Mucosa of descending colon (tissue), 3 donors: ENCODE measurements around the gene TSEN2. TPM values are rescaled to one million over a fixed set of nuclear protein-coding genes. Genes with fewer than 3 reads are reported as not detected.

Source experiments
- ATAC-seq: fragments of 200-7000 bp; cut with Tn5 transposase; one replicate; pipeline ENCODE4 v1.9.1; 2020; ENCODE audit warnings: mild to moderate bottlenecking, moderate library complexity
- DNase-seq, 3 donors: peaks; one replicate each; pipeline ENCODE4 v3.0.0-alpha.2; 2020
- H3K36me3 ChIP-seq: fragments of 200-600 bp; one replicate; pipeline ENCODE4 v1.8.0; 2021; ENCODE audit warnings: low read depth, mild to moderate bottlenecking
- H3K4me1 ChIP-seq: fragments of 200-600 bp; one replicate; pipeline ENCODE4 v1.8.0; 2021; ENCODE audit warnings: low read depth, mild to moderate bottlenecking
- H3K4me3 ChIP-seq: fragments of 200-600 bp; one replicate; pipeline ENCODE4 v1.8.0; 2021; ENCODE audit warnings: mild to moderate bottlenecking
- H3K9me3 ChIP-seq: fragments of 200-600 bp; one replicate; pipeline ENCODE4 v1.8.0; 2021; ENCODE audit warnings: mild to moderate bottlenecking
- intact Hi-C, 2 donors: fragments of 100-400 bp; cut with DNase I in 1 of 2; cut with micrococcal nuclease in 1 of 2; formaldehyde crosslinking; loops; one replicate each; pipeline versions ENCODE4 v1.11.0 to v1.11.1; 2022; cut with DNase I, micrococcal nuclease
- total RNA-seq, 3 donors: library from RNA; stranded (reverse); fragmentation: NEBNext Ultra II Directional in 2 of 3; extraction: Animal tissue kit (Norgen Biotek cat#: 25700) in 2 of 3; gene quantifications; one replicate each; pipeline versions ENCODE4 v1.2.1 to v1.2.4, GENCODE V29; 2021 to 2023
- TF ChIP-seq, protein P1 (sequence below): fragments of 200-600 bp; IDR thresholded peaks from one replicate; pipeline ENCODE4 v1.8.0; 2022; ENCODE audit warnings: antibody characterized with exemption, mild to moderate bottlenecking
- donor health status: DM: no; HTN: no; CAD: no; lungs with moderate emphysema.
- donor health status: DM: no; HTN: no; CAD: no.
- donor health status: DM: no; HTN: yes; CAD: no.

TSEN2 gene
- total RNA-seq, 3 donors from 2014 or later, result 18.2 to 29.7 (median 28.8) TPM

- ATAC-seq (peak; percentile 2), DNase-seq (peak in 1 of 3 donors; percentile 60)
- peaks cover 28% of the 10 kb centered on the region for H3K4me1 ChIP-seq
- TF ChIP-seq, protein P1, sequence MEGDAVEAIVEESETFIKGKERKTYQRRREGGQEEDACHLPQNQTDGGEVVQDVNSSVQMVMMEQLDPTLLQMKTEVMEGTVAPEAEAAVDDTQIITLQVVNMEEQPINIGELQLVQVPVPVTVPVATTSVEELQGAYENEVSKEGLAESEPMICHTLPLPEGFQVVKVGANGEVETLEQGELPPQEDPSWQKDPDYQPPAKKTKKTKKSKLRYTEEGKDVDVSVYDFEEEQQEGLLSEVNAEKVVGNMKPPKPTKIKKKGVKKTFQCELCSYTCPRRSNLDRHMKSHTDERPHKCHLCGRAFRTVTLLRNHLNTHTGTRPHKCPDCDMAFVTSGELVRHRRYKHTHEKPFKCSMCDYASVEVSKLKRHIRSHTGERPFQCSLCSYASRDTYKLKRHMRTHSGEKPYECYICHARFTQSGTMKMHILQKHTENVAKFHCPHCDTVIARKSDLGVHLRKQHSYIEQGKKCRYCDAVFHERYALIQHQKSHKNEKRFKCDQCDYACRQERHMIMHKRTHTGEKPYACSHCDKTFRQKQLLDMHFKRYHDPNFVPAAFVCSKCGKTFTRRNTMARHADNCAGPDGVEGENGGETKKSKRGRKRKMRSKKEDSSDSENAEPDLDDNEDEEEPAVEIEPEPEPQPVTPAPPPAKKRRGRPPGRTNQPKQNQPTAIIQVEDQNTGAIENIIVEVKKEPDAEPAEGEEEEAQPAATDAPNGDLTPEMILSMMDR, result no peak
- intact Hi-C loops, result loop anchor here in 1 of 2 donors (5.0 to 10.0 kb wide), 3 partner anchors 61 to 347 kb away; partner anchors contain the start of genes MKRN2OS and PPARG
- H3K36me3 ChIP-seq, result no peaks in the 10 kb centered on the region
- no peaks in the 10 kb centered on the region for H3K9me3 ChIP-seq
- peak overlapping the region; percentile 33 for H3K4me3 ChIP-seq
Measured at GRCh38 chr3:12483872-12484197, 445 bp upstream of the TSEN2 start.

- ATAC-seq, result no peak
- peak in 1 of 3 donors; percentile 12 for DNase-seq
- TF ChIP-seq, protein P1, result no peak
- Histone ChIP-seq H3K36me3 (no peaks in the 10 kb centered on the region), H3K9me3 (no peaks in the 10 kb centered on the region), H3K4me1 (peaks cover 21% of the 10 kb centered on the region), H3K4me3 (peak overlapping the region; percentile 33)
- intact Hi-C loops, result loop anchor here in 1 of 2 donors (5.0 to 10.0 kb wide), 3 partner anchors 60 to 348 kb away; partner anchors contain the start of genes MKRN2OS and PPARG
Measured at GRCh38 chr3:12484983-12485327, 675 bp downstream of the TSEN2 start.

DNA sequence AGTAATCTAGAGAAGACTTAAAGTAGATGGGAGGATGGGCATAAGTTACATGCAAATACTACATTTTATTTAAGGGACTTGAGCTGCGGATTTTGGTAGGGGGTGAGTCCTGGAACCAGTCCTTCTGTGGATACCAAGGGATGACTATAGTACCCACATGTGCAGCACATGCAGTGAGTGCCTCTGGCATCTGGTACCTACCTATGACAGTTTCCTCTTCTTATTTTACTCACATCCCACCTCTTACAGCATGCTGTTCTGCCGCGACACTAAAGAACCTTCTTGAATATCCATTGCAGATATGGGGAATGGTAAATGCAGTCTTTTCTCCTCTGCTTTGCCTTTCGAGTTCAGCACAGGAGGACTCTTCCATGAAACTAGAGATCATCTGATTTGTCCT lies 1.7 kb downstream of the TSEN2 start:
- peaks cover 15% of the 10 kb centered on the region for H3K4me1 ChIP-seq
- ATAC-seq (no peak), DNase-seq (no peak)
- no peak overlapping the region for H3K4me3 ChIP-seq
- H3K36me3 ChIP-seq, result no peaks in the 10 kb centered on the region
- no peaks in the 10 kb centered on the region for H3K9me3 ChIP-seq
- intact Hi-C loops, result loop anchor here in 1 of 2 donors (10.0 kb wide), 2 partner anchors 59 to 201 kb away; partner anchors contain the start of genes MKRN2OS and PPARG
- TF ChIP-seq, protein P1, result no peak

- Histone ChIP-seq H3K36me3 (no peaks in the 10 kb centered on the region), H3K9me3 (no peaks in the 10 kb centered on the region), H3K4me3 (no peak overlapping the region), H3K4me1 (peaks cover 14% of the 10 kb centered on the region)
- no peak for ATAC-seq
- TF ChIP-seq, protein P1, result no peak
- intact Hi-C loops, result loop anchor here in 1 of 2 donors (10.0 kb wide), 2 partner anchors 58 to 202 kb away; partner anchors contain the start of genes MKRN2OS and PPARG
- no peak for DNase-seq
Measured at GRCh38 chr3:12486916-12487315, 2.6 kb downstream of the TSEN2 start.

- ATAC-seq (no peak), DNase-seq (no peak)
- intact Hi-C loops, result loop anchor here in 1 of 2 donors (10.0 kb wide), 2 partner anchors 57 to 203 kb away; partner anchors contain the start of genes MKRN2OS and PPARG
- Histone ChIP-seq H3K4me1 (peaks cover 14% of the 10 kb centered on the region), H3K9me3 (no peaks in the 10 kb centered on the region), H3K36me3 (no peaks in the 10 kb centered on the region), H3K4me3 (no peak overlapping the region)
- TF ChIP-seq, protein P1, result no peak
Measured at GRCh38 chr3:12487336-12487735, 3.1 kb downstream of the TSEN2 start.
